ENCODE measurements around the gene FADS1.

FADS1 gene

GRCh38 chr11:61766353-61766841, 50.4 kb downstream of the FADS1 start:
- peak; percentile 77 for DNase-seq (ENCODE audit: low read depth, low spot score)
- no peak for TF ChIP-seq CTCF (IDR thresholded peaks at IDR 0.05; ENCODE audit: low read depth, low read length)
- no peak overlapping the region for H3K4me3 ChIP-seq (ENCODE audit: low read depth, low read length)
- in situ Hi-C loops (cut with HindIII; ENCODE audit: low sequenced_read_pairs), result no loop called here

- no peak for TF ChIP-seq CTCF (IDR thresholded peaks at IDR 0.05; ENCODE audit: low read depth, low read length)
- in situ Hi-C loops (cut with HindIII; ENCODE audit: low sequenced_read_pairs), result no loop called here
- DNase-seq (ENCODE audit: low read depth, low spot score), result no peak
- no peak overlapping the region for H3K4me3 ChIP-seq (ENCODE audit: low read depth, low read length)
Measured at GRCh38 chr11:61765550-61766253, 51.1 kb downstream of the FADS1 start.

GRCh38 chr11:61764606-61765260, 52.1 kb downstream of the FADS1 start:
- no peak for TF ChIP-seq CTCF (IDR thresholded peaks at IDR 0.05; ENCODE audit: low read depth, low read length)
- no peak for DNase-seq (ENCODE audit: low read depth, low spot score)
- in situ Hi-C loops (cut with HindIII; ENCODE audit: low sequenced_read_pairs), result no loop called here
- no peak overlapping the region for H3K4me3 ChIP-seq (ENCODE audit: low read depth, low read length)

GRCh38 chr11:61763930-61764605, 52.7 kb downstream of the FADS1 start:
- no peak for DNase-seq (ENCODE audit: low read depth, low spot score)
- in situ Hi-C loops (cut with HindIII; ENCODE audit: low sequenced_read_pairs), result no loop called here
- no peak overlapping the region for H3K4me3 ChIP-seq (ENCODE audit: low read depth, low read length)
- no peak for TF ChIP-seq CTCF (IDR thresholded peaks at IDR 0.05; ENCODE audit: low read depth, low read length)

GRCh38 chr11:61762798-61763197, 54.0 kb downstream of the FADS1 start:
- in situ Hi-C loops (cut with HindIII; ENCODE audit: low sequenced_read_pairs), result no loop called here
- H3K4me3 ChIP-seq (ENCODE audit: low read depth, low read length), result no peak overlapping the region
- DNase-seq (ENCODE audit: low read depth, low spot score), result no peak
- no peak for TF ChIP-seq CTCF (IDR thresholded peaks at IDR 0.05; ENCODE audit: low read depth, low read length)

- no peak overlapping the region for H3K4me3 ChIP-seq (ENCODE audit: low read depth, low read length)
- in situ Hi-C loops (cut with HindIII; ENCODE audit: low sequenced_read_pairs), result no loop called here
- no peak for DNase-seq (ENCODE audit: low read depth, low spot score)
- no peak for TF ChIP-seq CTCF (IDR thresholded peaks at IDR 0.05; ENCODE audit: low read depth, low read length)
Measured at GRCh38 chr11:61762223-61762615, 54.6 kb downstream of the FADS1 start.
